Prostate gland (tissue), 2 donors: Measurements from ENCODE around the gene MAP3K6.

Source experiments
- CTCF ChIP-seq, 4 experiments: fragments of 200-600 bp in 2 of 4; fragments of 450-650 bp in 2 of 4; sonication (generic) in 2 of 4; IDR thresholded peaks; 1 replicate in 3 of 4; 2 replicates in 1 of 4; pipeline ENCODE4 v1.5.1; 2016 to 2019; ENCODE audit warnings: antibody characterized with exemption in 4 of 4, mild to moderate bottlenecking in 2 of 4, moderate library complexity in 2 of 4
- POLR2A ChIP-seq: fragments of 450-650 bp; IDR thresholded peaks from one replicate; pipeline ENCODE4 v1.6.1; 2016; ENCODE audit warnings: antibody characterized with exemption, mild to moderate bottlenecking
- POLR2AphosphoS5 ChIP-seq: sonication (generic); formaldehyde crosslinking; IDR thresholded peaks from one replicate; pipeline ENCODE4 v1.6.1; 2017; ENCODE audit warnings: antibody characterized with exemption

- no peak for TF ChIP-seq CTCF (IDR thresholded peaks at IDR 0.05)
- TF ChIP-seq POLR2A = no peak
- no peak for TF ChIP-seq POLR2AphosphoS5
Observed at GRCh38 chr1:27361044-27361402, 5.7 kb downstream of the MAP3K6 start.
